Measurements from ENCODE around the gene CD99L2.
"Not testable (repeated sequence)": the region's sequence is repeated elsewhere in the genome, so short reads cannot be mapped to it uniquely, and the experiment has no call there.

- TF ChIP-seq CTCF, POLR2A (IDR thresholded peaks at IDR 0.05): not testable (repeated sequence)
Measured at GRCh38 chrX:150887268-150887667, 11.2 kb downstream of the CD99L2 start.
